ENCODE measurements around the gene FCRLA.
A peak's percentile ranks its signal among the peaks of the same experiment; 100 is the strongest.

The FCRLA gene

GRCh38 chr1:161747801-161748200 is 40.8 kb downstream of the FCRLA start (continued):
- TF ChIP-seq PATZ1 (CRISPR knock-in tag; IDR thresholded peaks at IDR 0.05; ENCODE audit: borderline replicate concordance) (no peak), TSHZ2 (CRISPR knock-in tag; IDR thresholded peaks at IDR 0.05) (no peak), ESRRG (CRISPR knock-in tag; IDR thresholded peaks at IDR 0.05) (no peak), OSR1 (CRISPR knock-in tag; IDR thresholded peaks at IDR 0.05) (no peak), ZNF70 (CRISPR knock-in tag; IDR thresholded peaks at IDR 0.05) (no peak), RARB (CRISPR knock-in tag; IDR thresholded peaks at IDR 0.05) (no peak)

GRCh38 chr1:161749509-161750407 is 42.7 kb downstream of the FCRLA start, which contains the start of gene DUSP12:
Gene DUSP12, plus strand, starts transcription at chr1:161749786. Its CDS starts 16 bp downstream, at chr1:161749802.
- no peak for TF ChIP-seq OSR1 (CRISPR knock-in tag; IDR thresholded peaks at IDR 0.05)
- TF ChIP-seq ZNF565 (CRISPR knock-in tag; conservative IDR thresholded peaks at IDR 0.05; ENCODE audit: low read depth): no peak
- TF ChIP-seq POU6F1 (CRISPR knock-in tag; IDR thresholded peaks at IDR 0.05; ENCODE audit: borderline replicate concordance, low read depth): 0 out of 2 replicates have a peak, but pooled peaks have one; percentile 48
- TF ChIP-seq PATZ1 (CRISPR knock-in tag; IDR thresholded peaks at IDR 0.05; ENCODE audit: borderline replicate concordance): 0 out of 2 replicates have a peak, but pooled peaks have one; percentile 8
- peak; percentile 99 for ATAC-seq

- ATAC-seq: no peak
- TF ChIP-seq ESRRG (CRISPR knock-in tag; IDR thresholded peaks at IDR 0.05): no peak
- no peak for TF ChIP-seq POU6F1 (CRISPR knock-in tag; IDR thresholded peaks at IDR 0.05; ENCODE audit: borderline replicate concordance, low read depth)
- TF ChIP-seq CSDC2 (CRISPR knock-in tag; IDR thresholded peaks at IDR 0.05): no peak
- no peak for TF ChIP-seq ZFP3 (CRISPR knock-in tag; IDR thresholded peaks at IDR 0.05)
- TF ChIP-seq TSHZ2 (CRISPR knock-in tag; IDR thresholded peaks at IDR 0.05): no peak
- TF ChIP-seq SNAI2 (CRISPR knock-in tag; IDR thresholded peaks at IDR 0.05): no peak
- TF ChIP-seq OSR1 (CRISPR knock-in tag; IDR thresholded peaks at IDR 0.05): no peak
- no peak for TF ChIP-seq ZFP30 (CRISPR knock-in tag; IDR thresholded peaks at IDR 0.05)
- no peak for TF ChIP-seq RARB (CRISPR knock-in tag; IDR thresholded peaks at IDR 0.05)
- no peak for TF ChIP-seq PPARA (CRISPR knock-in tag; IDR thresholded peaks at IDR 0.05; ENCODE audit: borderline replicate concordance)
- TF ChIP-seq BACH2 (CRISPR knock-in tag; IDR thresholded peaks at IDR 0.05; ENCODE audit: borderline replicate concordance): no peak
- no peak for TF ChIP-seq GLIS3 (CRISPR knock-in tag; IDR thresholded peaks at IDR 0.05)
- no peak for TF ChIP-seq PATZ1 (CRISPR knock-in tag; IDR thresholded peaks at IDR 0.05; ENCODE audit: borderline replicate concordance)
- no peak for TF ChIP-seq ARNTL (CRISPR knock-in tag; IDR thresholded peaks at IDR 0.05; ENCODE audit: borderline replicate concordance, low read depth)
- no peak for TF ChIP-seq CSRNP3 (CRISPR knock-in tag; IDR thresholded peaks at IDR 0.05)
Observed at GRCh38 chr1:161763522-161764098, 56.6 kb downstream of the FCRLA start.

Data from SK-N-SH treated with all-trans-retinoic acid at 6 μM for 48 hours (cell line).